ENCODE data around the gene AKIRIN2.
"Not testable (repeated sequence)": the region's sequence is repeated elsewhere in the genome, so short reads cannot be mapped to it uniquely, and the experiment has no call there.

AKIRIN2 gene

DNA sequence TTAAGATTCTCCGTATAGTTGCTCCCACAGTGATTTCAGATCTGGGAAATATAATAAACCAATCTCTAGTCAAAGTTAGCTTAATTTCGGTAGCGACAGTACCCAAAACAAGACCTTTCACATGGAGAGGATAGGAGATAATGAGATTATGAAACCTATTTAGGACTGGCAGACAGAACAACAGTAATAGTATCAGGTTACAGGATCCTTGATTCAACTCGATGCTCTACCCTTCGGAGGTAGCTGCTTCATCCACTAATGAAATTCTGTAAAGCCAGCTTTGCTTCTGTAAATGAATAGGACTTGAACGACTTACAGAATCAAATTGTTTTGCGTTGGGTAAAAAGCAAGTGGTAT is 534 bp upstream of the AKIRIN2 start:
- H3K4me3 ChIP-seq (ENCODE audit: low read length), result peak overlapping the region; percentile 66
- TF ChIP-seq CTCF (conservative IDR thresholded peaks at IDR 0.05; ENCODE audit: low read length), result no peak
- DNase-seq (ENCODE audit: low read depth), result peak; percentile 59

- DNase-seq (ENCODE audit: low read depth), result no peak
- no peak for TF ChIP-seq CTCF (conservative IDR thresholded peaks at IDR 0.05; ENCODE audit: low read length)
- peak overlapping the region; percentile 89 for H3K4me3 ChIP-seq (ENCODE audit: low read length)
These were observed 723 bp downstream of the AKIRIN2 start for GRCh38 chr6:87701344-87701675.

DNA sequence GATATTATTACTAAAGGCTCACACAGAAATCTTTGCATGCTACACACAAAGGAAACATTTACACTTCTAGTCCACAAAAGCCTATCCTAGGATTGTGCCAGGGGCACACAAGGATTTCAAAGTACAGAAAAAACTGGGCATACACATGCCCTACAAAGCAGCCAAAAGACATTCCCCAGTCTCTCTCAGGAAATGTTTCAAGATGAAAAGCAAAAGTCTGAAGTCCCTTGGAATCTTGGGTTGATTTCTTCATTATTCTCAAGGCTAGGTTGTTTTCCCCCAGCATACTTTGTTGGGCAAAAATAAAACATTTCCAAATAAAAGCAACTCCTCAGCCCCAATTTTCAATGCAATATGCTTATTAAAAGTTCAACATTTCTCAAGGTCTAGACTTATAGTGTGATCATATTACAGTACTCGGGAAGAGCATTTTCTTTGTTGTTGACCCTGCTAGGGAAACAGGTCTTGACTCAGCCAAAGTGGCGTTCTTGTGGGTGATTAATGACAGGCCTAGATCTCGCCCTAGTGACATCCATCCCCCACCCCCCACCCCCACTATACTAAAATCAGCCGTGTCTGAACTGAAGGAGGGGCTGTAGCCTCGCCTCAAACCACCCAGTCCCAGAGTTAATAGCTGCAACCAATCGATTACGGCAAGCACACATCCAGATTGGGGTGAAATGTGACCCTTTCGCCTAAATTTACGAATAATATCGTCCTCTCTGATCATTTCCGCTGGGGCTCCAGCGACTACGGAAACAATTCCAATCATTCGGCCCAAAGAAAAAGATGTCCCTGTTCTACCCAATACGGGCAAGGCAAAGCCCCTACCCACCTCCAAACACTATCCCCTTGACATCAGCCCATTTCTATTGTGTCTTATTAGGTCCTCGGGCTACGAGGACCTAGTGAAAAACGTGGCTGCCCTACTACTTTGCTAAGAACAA is 1.4 kb downstream of the AKIRIN2 start:
- peak; percentile 14; the same call in 1 of the 2 replicates for TF ChIP-seq CTCF (conservative IDR thresholded peaks at IDR 0.05; ENCODE audit: low read length)
- H3K4me3 ChIP-seq (ENCODE audit: low read length), result peak overlapping the region; percentile 89
- DNase-seq (ENCODE audit: low read depth), result peak; percentile 79

GRCh38 chr6:87699576-87699975 is 2.5 kb downstream of the AKIRIN2 start:
- peak overlapping the region; percentile 89 for H3K4me3 ChIP-seq (ENCODE audit: low read length)
- no peak for DNase-seq (ENCODE audit: low read depth)
- TF ChIP-seq CTCF (conservative IDR thresholded peaks at IDR 0.05; ENCODE audit: low read length), result no peak

GRCh38 chr6:87698547-87699006 is 3.5 kb downstream of the AKIRIN2 start:
- H3K4me3 ChIP-seq (ENCODE audit: low read length), result peak overlapping the region; percentile 89
- peak; percentile 21 for DNase-seq (ENCODE audit: low read depth)
- no peak for TF ChIP-seq CTCF (conservative IDR thresholded peaks at IDR 0.05; ENCODE audit: low read length)

- peak; percentile 97 for DNase-seq (ENCODE audit: low read depth)
- H3K4me3 ChIP-seq (ENCODE audit: low read length), result peak overlapping the region; percentile 89
These were observed 4.2 kb downstream of the AKIRIN2 start for GRCh38 chr6:87697581-87698546.

DNA sequence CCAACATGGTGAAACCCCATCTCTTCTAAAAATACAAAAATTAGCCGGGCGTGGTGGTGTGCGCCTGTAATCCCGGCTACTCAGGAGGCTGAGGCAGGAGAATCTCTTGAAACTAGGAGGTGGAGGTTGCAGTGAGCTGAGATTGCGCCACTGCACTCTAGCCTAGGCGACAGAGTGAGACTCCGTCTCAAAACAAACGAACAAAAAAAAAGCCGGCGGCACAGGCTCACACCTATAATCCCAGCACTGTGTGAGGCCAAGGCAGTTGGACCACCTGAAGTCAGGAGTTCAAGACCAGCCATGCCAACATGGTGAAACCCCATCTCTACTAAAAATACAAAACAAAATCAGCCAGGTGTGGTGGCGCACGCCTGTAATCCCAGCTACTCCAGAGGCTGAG is 5.2 kb downstream of the AKIRIN2 start:
- not testable (repeated sequence) for DNase-seq (ENCODE audit: low read depth); H3K4me3 ChIP-seq (ENCODE audit: low read length)

More at GRCh38 chr6:87697581-87698546, 4.2 kb downstream of the AKIRIN2 start:
- no peak for TF ChIP-seq CTCF (conservative IDR thresholded peaks at IDR 0.05; ENCODE audit: low read length)

Measured in AG10803 (cell line).